HCT116 (cell line): ENCODE data around the gene PANK4. TPM values are rescaled to one million over a fixed set of nuclear protein-coding genes. Genes with fewer than 3 reads are reported as not detected.
"Not testable (repeated sequence)": the region's sequence is repeated elsewhere in the genome, so short reads cannot be mapped to it uniquely, and the experiment has no call there.

Source experiments
- ATAC-seq: fragments of 200-7000 bp; cut with Tn5 transposase; 2 replicates; pipeline ENCODE4 v1.9.1; 2020; ENCODE audit warnings: mild to moderate bottlenecking, moderate library complexity
- BruUV-seq: library from RNA; stranded (reverse); fragments of 400-500 nt; replicated peaks from 2 replicates; lab custom pipeline; 2021; lab: Mats Ljungman, UMichigan
- CTCF ChIA-PET: fragments of 300-600 bp; sonication (Branson Sonifier 250); formaldehyde crosslinking; loops from one replicate; lab custom pipeline; 2021; ENCODE audit warnings: antibody characterized with exemption; lab: Charles Lee
- POLR2A ChIA-PET: fragments of 300-600, 350-600 bp; sonication (Branson Sonifier 250); formaldehyde crosslinking; loops from one replicate; lab custom pipeline; 2021; ENCODE audit warnings: antibody characterized with exemption; lab: Charles Lee
- RAD21 ChIA-PET, 2 experiments: fragments of 300-600 bp; sonication (Branson Sonifier 250); formaldehyde crosslinking; loops; one replicate each; lab custom pipeline; 2023; ENCODE audit warnings: low total read pairs in 2 of 2; ENCODE audit not compliant: uncharacterized antibody in 2 of 2, unreplicated experiment in 2 of 2, low non-redundant PET in 1 of 2; lab: Charles Lee
- DNase-seq: peaks from one replicate; pipeline ENCODE4 v3.0.0-alpha.2; 2010; ENCODE audit warnings: low read depth, low spot score
- H2AFZ ChIP-seq: fragments of 200-600 bp; shearing (Covaris generic), sonication (generic); 2 replicates; pipeline ENCODE4 v1.6.1; 2017; ENCODE audit warnings: low read depth, mixed run types, mixed read lengths, antibody characterized with exemption, low read length; ENCODE audit not compliant: poor library complexity, severe bottlenecking
- H3K27ac ChIP-seq: 2 replicates; pipeline ENCODE4 v1.5.1; 2012; ENCODE audit warnings: low read depth, low read length
- H3K27me3 ChIP-seq: fragments of 200-600 bp; sonication (generic); 2 replicates; pipeline ENCODE4 v1.6.1; 2016; ENCODE audit warnings: mixed run types, low read length, mixed read lengths; ENCODE audit not compliant: insufficient read depth
- H3K36me3 ChIP-seq, 2 experiments: fragments of 200-500 bp in 1 of 2; fragments of 200-600 bp in 1 of 2; sonication (Bioruptor generic) in 1 of 2; sonication (generic) in 1 of 2; 2 replicates each; pipeline versions ENCODE4 v1.5.1 to v1.6.1; 2014 to 2016; ENCODE audit warnings: low read length in 2 of 2, inconsistent platforms in 1 of 2, mixed read lengths in 1 of 2, mixed run types in 1 of 2; ENCODE audit not compliant: insufficient read depth in 2 of 2, control insufficient read depth in 1 of 2
- H3K4me1 ChIP-seq, 2 experiments: fragments of 200-600 bp in 1 of 2; sonication (generic) in 1 of 2; 2 replicates each; pipeline versions ENCODE4 v1.5.1 to v1.6.1; 2012 to 2017; ENCODE audit warnings: low read length in 2 of 2, inconsistent platforms in 1 of 2, mild to moderate bottlenecking in 1 of 2, mixed read lengths in 1 of 2, mixed run types in 1 of 2, moderate library complexity in 1 of 2; ENCODE audit not compliant: insufficient read depth in 2 of 2, control insufficient read depth in 1 of 2
- H3K4me2 ChIP-seq: fragments of 200-600 bp; sonication (generic); 2 replicates; pipeline ENCODE4 v1.6.1; 2017; ENCODE audit warnings: mixed run types, low read length, mixed read lengths
- H3K4me3 ChIP-seq, 2 experiments: fragments of 200-600 bp in 1 of 2; sonication (generic) in 1 of 2; replicated peaks in 1 of 2; 2 replicates each; pipeline ENCODE4 v1.5.1; 2011 to 2016; ENCODE audit warnings: low read length in 2 of 2, control low read depth in 1 of 2, low read depth in 1 of 2, mild to moderate bottlenecking in 1 of 2, mixed read lengths in 1 of 2, mixed run types in 1 of 2
- H3K79me2 ChIP-seq: fragments of 200-600 bp; sonication (generic); 2 replicates; pipeline ENCODE4 v1.6.1; 2017; ENCODE audit warnings: mild to moderate bottlenecking, mixed run types, low read length, moderate library complexity, mixed read lengths; ENCODE audit not compliant: insufficient read depth
- H3K9ac ChIP-seq: fragments of 200-600 bp; sonication (generic); 2 replicates; pipeline ENCODE4 v1.6.1; 2016; ENCODE audit warnings: low read length, mixed read lengths
- H3K9me2 ChIP-seq: fragments of 200-600 bp; sonication (generic), shearing (Covaris generic); 2 replicates; pipeline ENCODE4 v1.6.1; 2017; ENCODE audit warnings: mixed run types, mild to moderate bottlenecking, moderate library complexity; ENCODE audit not compliant: insufficient read depth
- H3K9me3 ChIP-seq, 2 experiments: fragments of 200-500 bp in 1 of 2; fragments of 200-600 bp in 1 of 2; sonication (Bioruptor generic) in 1 of 2; sonication (generic) in 1 of 2; 2 replicates each; pipeline ENCODE4 v1.6.1; 2014 to 2017; ENCODE audit warnings: low read length in 2 of 2, mixed read lengths in 2 of 2, inconsistent platforms in 1 of 2, low read depth in 1 of 2, mild to moderate bottlenecking in 1 of 2, mixed run types in 1 of 2, moderate library complexity in 1 of 2; ENCODE audit not compliant: control insufficient read depth in 1 of 2, insufficient read depth in 1 of 2
- H4K20me1 ChIP-seq: fragments of 200-600 bp; sonication (generic), shearing (Covaris generic); 2 replicates; pipeline ENCODE4 v1.6.1; 2017; ENCODE audit warnings: mixed run types, mild to moderate bottlenecking, moderate library complexity; ENCODE audit not compliant: insufficient read depth
- ATF3 ChIP-seq: IDR thresholded peaks from 2 replicates; pipeline ENCODE4 v1.6.1; 2012
- CEBPB ChIP-seq: IDR thresholded peaks from 2 replicates; pipeline ENCODE4 v1.6.1; 2012; ENCODE audit warnings: low read depth
- CTCF ChIP-seq, 3 experiments: fragments of 200-600 bp in 1 of 3; sonication (generic) in 1 of 3; IDR thresholded peaks in 2 of 3; conservative IDR thresholded peaks in 1 of 3; 2 replicates each; pipeline ENCODE4 v1.5.1; 2012 to 2017; ENCODE audit warnings: low read depth in 2 of 3, low read length in 2 of 3, antibody characterized with exemption in 1 of 3, borderline replicate concordance in 1 of 3, control low read depth in 1 of 3, mild to moderate bottlenecking in 1 of 3, mixed read lengths in 1 of 3, mixed run types in 1 of 3, moderate library complexity in 1 of 3; ENCODE audit not compliant: insufficient read depth in 1 of 3
- EGR1 ChIP-seq: IDR thresholded peaks from 2 replicates; pipeline ENCODE4 v1.6.1; 2012; ENCODE audit warnings: low read depth
- EZH2 ChIP-seq: fragments of 200-600 bp; sonication (generic); IDR thresholded peaks from 2 replicates; pipeline ENCODE4 v1.6.1; 2017; ENCODE audit warnings: antibody characterized with exemption, mixed run types
- EZH2phosphoT487 ChIP-seq: fragments of 200-600 bp; IDR thresholded peaks from 2 replicates; pipeline ENCODE4 v1.6.1; 2018; ENCODE audit warnings: antibody characterized with exemption, borderline replicate concordance
- JUND ChIP-seq: IDR thresholded peaks from 2 replicates; pipeline ENCODE4 v1.6.1; 2012
- MAX ChIP-seq: IDR thresholded peaks from 2 replicates; pipeline ENCODE4 v1.6.1; 2012
- RAD21 ChIP-seq: IDR thresholded peaks from 2 replicates; pipeline ENCODE4 v1.6.1; 2012; ENCODE audit warnings: low read depth, mild to moderate bottlenecking
- REST ChIP-seq: IDR thresholded peaks from 2 replicates; pipeline ENCODE4 v1.6.1; 2012; ENCODE audit warnings: low read depth
- SP1 ChIP-seq: IDR thresholded peaks from 2 replicates; pipeline ENCODE4 v1.6.1; 2012; ENCODE audit warnings: low read depth
- SRF ChIP-seq: IDR thresholded peaks from 2 replicates; pipeline ENCODE4 v1.6.1; 2012; ENCODE audit warnings: low read depth
- ZFX ChIP-seq: fragments of 450-650 bp; IDR thresholded peaks from 2 replicates; pipeline ENCODE4 v1.6.1; 2017
- intact Hi-C: fragments of 100-400 bp; cut with micrococcal nuclease; formaldehyde crosslinking; loops from 2 replicates; pipeline ENCODE4 v1.10.0; 2022
- total RNA-seq: library from RNA; stranded (reverse); gene quantifications from one replicate; pipeline ENCODE4 v1.2.1, GENCODE V29; 2021; ENCODE audit not compliant: unreplicated experiment

The PANK4 gene
- total RNA-seq, 1 experiment from 2014 or later: 38.5 TPM

- Histone ChIP-seq H3K27me3 (no peaks in the 10 kb centered on the region), H3K36me3 (no peaks in the 10 kb centered on the region), H3K4me2 (no peak overlapping the region), H3K4me1 (peaks cover 20 to 21% of the 10 kb centered on the region in 2 experiments), H4K20me1 (no peaks in the 10 kb centered on the region), H2AFZ (no peak overlapping the region), H3K9me2 (no peaks in the 10 kb centered on the region), H3K4me3 (no peak overlapping the region), H3K79me2 (no peaks in the 10 kb centered on the region), H3K27ac (no peak overlapping the region), H3K9ac (no peak overlapping the region), H3K9me3 (no peaks in the 10 kb centered on the region)
- intact Hi-C loops: no loop called here
- ATAC-seq: no peak
- ChIA-PET RAD21 (no interaction called here), POLR2A (no interaction called here), CTCF (no interaction called here)
- no TSS peak for BruUV-seq
- TF ChIP-seq RAD21 (no peak), EZH2phosphoT487 (no peak), SP1 (no peak), SRF (no peak), ZFX (no peak), EZH2 (no peak), CEBPB (no peak), MAX (no peak), JUND (no peak), ATF3 (no peak), EGR1 (no peak), CTCF (IDR thresholded peaks at IDR 0.05 in 2 of 3, conservative IDR thresholded peaks at IDR 0.05 in 1 of 3; ENCODE audit: borderline replicate concordance in 1 of 3, insufficient read depth in 1 of 3, low read depth in 2 of 3, low read length in 2 of 3) (no peak), REST (no peak)
- DNase-seq: no peak
Measured at GRCh38 chr1:2552189-2552588, 25.8 kb upstream of the PANK4 start.

- BruUV-seq, POLR2A ChIA-PET, H3K79me2 ChIP-seq, H3K4me2 ChIP-seq, H3K27ac ChIP-seq, H3K27me3 ChIP-seq, H3K36me3 ChIP-seq, H2AFZ ChIP-seq, H3K9me3 ChIP-seq, H3K9ac ChIP-seq, DNase-seq, H3K9me2 ChIP-seq, intact Hi-C loops, H4K20me1 ChIP-seq, H3K4me3 ChIP-seq, RAD21 ChIA-PET, ATAC-seq, CTCF ChIA-PET: not testable (repeated sequence)
- H3K4me1 ChIP-seq: peaks cover 22 to 28% of the 10 kb centered on the region in 2 experiments
Measured at GRCh38 chr1:2551544-2551943, 25.1 kb upstream of the PANK4 start.
